Aorta (tissue), 5 donors: ENCODE data around the gene MAF. TPM values are rescaled to one million over a fixed set of nuclear protein-coding genes. Genes with fewer than 3 reads are reported as not detected.
A peak's percentile ranks its signal among the peaks of the same experiment; 100 is the strongest.

Experiments
- ATAC-seq: fragments of 200-7000 bp; cut with Tn5 transposase; one replicate; pipeline ENCODE4 v1.9.1; 2022; ENCODE audit warnings: moderate library complexity; ENCODE audit not compliant: low FRiP score
- DNase-seq, 2 donors: peaks; one replicate each; pipeline ENCODE4 v3.0.0-alpha.2; 2020
- H3K27ac ChIP-seq, 2 donors: one replicate each; pipeline ENCODE4 v1.5.1; 2013; ENCODE audit warnings: low read length in 2 of 2, mild to moderate bottlenecking in 2 of 2, moderate library complexity in 2 of 2, control low read depth in 1 of 2, inconsistent platforms in 1 of 2, low read depth in 1 of 2
- H3K27me3 ChIP-seq, 2 donors: one replicate each; pipeline ENCODE4 v1.6.1; 2013; ENCODE audit warnings: control low read depth in 1 of 2, low read length in 1 of 2, mild to moderate bottlenecking in 1 of 2, moderate library complexity in 1 of 2; ENCODE audit not compliant: insufficient read depth in 2 of 2, control insufficient read depth in 1 of 2
- H3K36me3 ChIP-seq, 2 donors: one replicate each; pipeline ENCODE4 v1.6.1; 2013; ENCODE audit warnings: control low read depth in 1 of 2, low read length in 1 of 2, mild to moderate bottlenecking in 1 of 2; ENCODE audit not compliant: insufficient read depth in 2 of 2, control insufficient read depth in 1 of 2
- H3K4me1 ChIP-seq, 2 donors: one replicate each; pipeline ENCODE4 v1.6.1; 2013; ENCODE audit warnings: low read length in 2 of 2, control low read depth in 1 of 2, mild to moderate bottlenecking in 1 of 2, moderate library complexity in 1 of 2; ENCODE audit not compliant: insufficient read depth in 2 of 2, control insufficient read depth in 1 of 2
- H3K4me3 ChIP-seq, 2 donors: one replicate each; pipeline ENCODE4 v1.5.1; 2013; ENCODE audit warnings: low read length in 2 of 2, control low read depth in 1 of 2, mild to moderate bottlenecking in 1 of 2
- H3K9me3 ChIP-seq: one replicate; pipeline ENCODE4 v1.6.1; 2013; ENCODE audit warnings: mild to moderate bottlenecking, low read length; ENCODE audit not compliant: control insufficient read depth
- WGBS, 2 donors: extraction: QIAGEN DNeasy Blood & Tissue Kit; methylation state at CpG; one replicate each; pipeline ENCODE4 v1.1.7; 2013; 5-methylcytosine and 5-hydroxymethylcytosine counted together
- intact Hi-C, 2 donors: fragments of 100-400 bp; cut with DNase I; formaldehyde crosslinking; loops; one replicate each; pipeline versions ENCODE4 v1.14.2 to v1.15.0; 2022
- polyA plus RNA-seq, 2 donors: library from polyadenylated mRNA; stranded (reverse); fragments of 200-250 nt; gene quantifications; one replicate each; pipeline ENCODE4 v1.2.3, GENCODE V29; 2013
- total RNA-seq, 2 donors: library from RNA; stranded (reverse); fragmentation: NEBNext Ultra II Directional; extraction: Animal tissue kit (Norgen Biotek cat#: 25700); gene quantifications; one replicate each; pipeline ENCODE4 v1.2.1, GENCODE V29; 2021
- donor health status: healthy with polysubstance abuse.
- donor health status: Bipolar disorder and iron deficiency.
- donor health status: DM: no; HTN: no; CAD: no.
- donor health status: DM: no; HTN: no; CAD: no.
- donor health status: DM: yes; HTN: yes; CAD: no.

Gene MAF
- total and polyA plus RNA-seq, 4 donors = 12.6 to 109 (median 40.5) TPM

- intact Hi-C loops = loop anchor here in 1 of 2 donors (10.0 kb wide), 1 partner anchor 1465 kb away; no protein-coding TSS in a partner anchor
- WGBS, 2 donors = 7 to 8% methylated on average over 35 to 43 of the region's 43 CpGs
Observed at GRCh38 chr16:79589601-79590102, 10.9 kb downstream of the MAF start.

GRCh38 chr16:79587897-79588296 lies 12.6 kb downstream of the MAF start:
- ATAC-seq (no peak), DNase-seq (no peak)
- H3K27ac ChIP-seq = no peak overlapping the region
- H3K27me3 ChIP-seq = no peaks in the 10 kb centered on the region
- no peaks in the 10 kb centered on the region for H3K4me1 ChIP-seq
- WGBS, 2 donors = 89 to 92% methylated on average over 9 of the region's 9 CpGs
- no peaks in the 10 kb centered on the region for H3K9me3 ChIP-seq
- no peak overlapping the region for H3K4me3 ChIP-seq
- no peaks in the 10 kb centered on the region for H3K36me3 ChIP-seq
- intact Hi-C loops = no loop called here

More at GRCh38 chr16:79589601-79590102, 10.9 kb downstream of the MAF start:
- Histone ChIP-seq H3K27ac (no peak overlapping the region), H3K4me3 (no peak overlapping the region), H3K9me3 (no peaks in the 10 kb centered on the region), H3K27me3 (no peaks in the 10 kb centered on the region), H3K4me1 (no peaks in the 10 kb centered on the region), H3K36me3 (no peaks in the 10 kb centered on the region)
- DNase-seq (no peak), ATAC-seq (peak; percentile 44)

- H3K4me1 ChIP-seq = no peaks in the 10 kb centered on the region
- no peaks in the 10 kb centered on the region for H3K9me3 ChIP-seq
- H3K36me3 ChIP-seq = no peaks in the 10 kb centered on the region
- intact Hi-C loops = no loop called here
- no peak for ATAC-seq
- H3K4me3 ChIP-seq = no peak overlapping the region
- WGBS, 2 donors = 89 to 90% methylated on average over 6 of the region's 6 CpGs
- no peak overlapping the region for H3K27ac ChIP-seq
- DNase-seq = no peak
- H3K27me3 ChIP-seq = no peaks in the 10 kb centered on the region
Observed at GRCh38 chr16:79587296-79587695, 13.2 kb downstream of the MAF start.

GRCh38 chr16:79582789-79583188 lies 17.7 kb downstream of the MAF start:
- Histone ChIP-seq H3K27me3 (no peaks in the 10 kb centered on the region), H3K4me1 (no peaks in the 10 kb centered on the region), H3K9me3 (no peaks in the 10 kb centered on the region), H3K4me3 (no peak overlapping the region), H3K36me3 (no peaks in the 10 kb centered on the region), H3K27ac (no peak overlapping the region)
- intact Hi-C loops = no loop called here
- no peak for DNase-seq
- WGBS, 2 donors = 85 to 89% methylated on average over 6 of the region's 6 CpGs
- no peak for ATAC-seq

- no peak for DNase-seq
- WGBS, 2 donors = 52 to 63% methylated on average over 10 of the region's 10 CpGs
- H3K4me3 ChIP-seq = no peak overlapping the region
- H3K36me3 ChIP-seq = no peaks in the 10 kb centered on the region
- no peaks in the 10 kb centered on the region for H3K27me3 ChIP-seq
- no peaks in the 10 kb centered on the region for H3K4me1 ChIP-seq
- intact Hi-C loops = no loop called here
- no peak for ATAC-seq
- H3K27ac ChIP-seq = no peak overlapping the region
- no peaks in the 10 kb centered on the region for H3K9me3 ChIP-seq
Observed at GRCh38 chr16:79580453-79581191, 19.9 kb downstream of the MAF start.

- ATAC-seq (no peak), DNase-seq (no peak)
- intact Hi-C loops = no loop called here
- Histone ChIP-seq H3K4me1 (peaks cover under 1 to 3% of the 10 kb centered on the region in 2 donors), H3K36me3 (no peaks in the 10 kb centered on the region), H3K4me3 (no peak overlapping the region), H3K27ac (no peak overlapping the region), H3K9me3 (no peaks in the 10 kb centered on the region), H3K27me3 (no peaks in the 10 kb centered on the region)
- WGBS, 2 donors = 83 to 87% methylated on average over 2 of the region's 2 CpGs
Observed at GRCh38 chr16:79576602-79577001, 23.9 kb downstream of the MAF start.

- ATAC-seq (no peak), DNase-seq (no peak)
- Histone ChIP-seq H3K36me3 (no peaks in the 10 kb centered on the region), H3K27ac (no peak overlapping the region), H3K27me3 (no peaks in the 10 kb centered on the region), H3K4me3 (no peak overlapping the region), H3K9me3 (peaks cover 1% of the 10 kb centered on the region), H3K4me1 (peaks cover 2 to 3% of the 10 kb centered on the region in 2 donors)
- 82 to 84% methylated on average over 10 of the region's 10 CpGs for WGBS, 2 donors
- intact Hi-C loops = no loop called here
Observed at GRCh38 chr16:79573884-79574283, 26.7 kb downstream of the MAF start.

GRCh38 chr16:79573071-79573470 lies 27.5 kb downstream of the MAF start:
- no peak overlapping the region for H3K27ac ChIP-seq
- H3K36me3 ChIP-seq = no peaks in the 10 kb centered on the region
- H3K4me3 ChIP-seq = no peak overlapping the region
- DNase-seq = no peak
- H3K9me3 ChIP-seq = peaks cover 1% of the 10 kb centered on the region
- intact Hi-C loops = no loop called here
- H3K27me3 ChIP-seq = no peaks in the 10 kb centered on the region
- 50 to 68% methylated on average over 2 of the region's 2 CpGs for WGBS, 2 donors
- ATAC-seq = no peak
- H3K4me1 ChIP-seq = peaks cover 2 to 5% of the 10 kb centered on the region in 2 donors

GRCh38 chr16:79571903-79572535 lies 28.5 kb downstream of the MAF start:
- WGBS, 2 donors = 30 to 37% methylated on average over 9 of the region's 9 CpGs
- H3K4me3 ChIP-seq = peak overlapping the region in 1 of 2 donors; percentile 24
- DNase-seq = no peak
- H3K36me3 ChIP-seq = no peaks in the 10 kb centered on the region
- no peak overlapping the region for H3K27ac ChIP-seq
- peak; percentile 15 for ATAC-seq
- intact Hi-C loops = no loop called here
- no peaks in the 10 kb centered on the region for H3K27me3 ChIP-seq
- peaks cover 1% of the 10 kb centered on the region for H3K9me3 ChIP-seq
- H3K4me1 ChIP-seq = peaks cover 2 to 5% of the 10 kb centered on the region in 2 donors
